Adrenal gland (tissue), 12 donors: Measurements from ENCODE around the gene LURAP1L. TPM values are rescaled to one million over a fixed set of nuclear protein-coding genes. Genes with fewer than 3 reads are reported as not detected.

Experiments used
- DNase-seq, 7 donors: peaks; one replicate each; pipeline ENCODE4 v3.0.0-alpha.2; 2019 to 2020
- H3K27ac ChIP-seq, 5 donors: fragments of 200-600 bp; sonication (generic) in 4 of 5; 1 replicate in 3 of 5; 2 replicates in 2 of 5; pipeline versions ENCODE4 v1.5.1 to v1.8.0; 2016 to 2020; ENCODE audit warnings: mild to moderate bottlenecking in 1 of 5
- H3K27me3 ChIP-seq: fragments of 200-600 bp; 2 replicates; pipeline ENCODE4 v1.8.0; 2021
- H3K36me3 ChIP-seq, 2 donors: fragments of 200-600 bp; replicated peaks in 1 of 2; 1 replicate in 1 of 2; 2 replicates in 1 of 2; pipeline versions ENCODE4 v1.5.1 to v1.8.0; 2018 to 2022
- H3K4me1 ChIP-seq, 2 donors: fragments of 200-600 bp; replicated peaks in 1 of 2; 1 replicate in 1 of 2; 2 replicates in 1 of 2; pipeline versions ENCODE4 v1.5.1 to v1.8.0; 2018 to 2021
- H3K4me3 ChIP-seq, 4 donors: fragments of 200-600 bp; sonication (generic) in 3 of 4; one replicate each; pipeline ENCODE4 v1.5.1; 2016 to 2018
- H3K9me3 ChIP-seq, 3 donors: fragments of 200-600 bp; sonication (generic) in 1 of 3; replicated peaks in 1 of 3; 1 replicate in 2 of 3; 2 replicates in 1 of 3; pipeline versions ENCODE4 v1.5.1 to v1.8.0; 2016 to 2021
- CTCF ChIP-seq, 6 experiments: fragments of 450-650 bp in 4 of 6; fragments of 200-600 bp in 2 of 6; sonication (generic) in 1 of 6; IDR thresholded peaks; 1 replicate in 5 of 6; 2 replicates in 1 of 6; pipeline versions ENCODE4 v1.5.1 to v1.8.0; 2016 to 2021; ENCODE audit warnings: antibody characterized with exemption in 6 of 6, mild to moderate bottlenecking in 2 of 6, moderate library complexity in 1 of 6
- POLR2A ChIP-seq, 2 donors: fragments of 450-650 bp; IDR thresholded peaks; one replicate each; pipeline ENCODE4 v1.6.1; 2017; ENCODE audit warnings: antibody characterized with exemption in 2 of 2, mild to moderate bottlenecking in 2 of 2, moderate library complexity in 1 of 2
- WGBS, 4 donors: extraction: QIAGEN DNeasy Blood & Tissue Kit in 2 of 4; methylation state at CpG; one replicate each; pipeline versions ENCODE4 v1.1.5 to v1.1.7; 2013 to 2017; 5-methylcytosine and 5-hydroxymethylcytosine counted together
- intact Hi-C, 2 donors: fragments of 100-400 bp; cut with DNase I; formaldehyde crosslinking; loops; one replicate each; pipeline versions ENCODE4 v1.14.1 to v1.15.0; 2022 to 2023
- polyA plus RNA-seq, 3 donors: library from polyadenylated mRNA; stranded (reverse); fragments of 200-250 nt in 2 of 3; fragments of 350-450 nt in 1 of 3; fragmentation: Illumina TruSeq in 1 of 3; extraction: RNeasy Lipid Tissue Mini Kit (QIAGEN cat#74804) in 1 of 3; gene quantifications; one replicate each; pipeline ENCODE4 v1.2.3, GENCODE V29; 2013 to 2014
- total RNA-seq, 9 donors: library from RNA; depleted of rRNA in 4 of 9; stranded (reverse); fragments of >200 nt in 4 of 9; fragments of 120-200 nt in 1 of 9; fragmentation: NEBNext Ultra II Directional in 1 of 9; extraction: Animal tissue kit (Norgen Biotek cat#: 25700) in 1 of 9; gene quantifications; one replicate each; pipeline versions ENCODE4 v1.1.0 to v1.2.4, GENCODE V29; 2013 to 2023
- donor health status: healthy with polysubstance abuse.
- donor health status: Bipolar disorder and iron deficiency.
- donor health status: DM: yes; HTN: yes; CAD: no.
- donor health status: DM: no; HTN: no; CAD: no.
- donor health status: DM: no; HTN: no; CAD: no.
- donor health status: DM: yes; HTN: yes; CAD: no.

LURAP1L gene
- total and polyA plus RNA-seq, 12 donors: 5.3 to 29.0 (median 10.3) TPM

- Histone ChIP-seq H3K9me3 (no peaks in the 10 kb centered on the region), H3K4me1 (peaks cover 7 to 25% of the 10 kb centered on the region in 2 donors), H3K4me3 (no peak overlapping the region), H3K27me3 (no peaks in the 10 kb centered on the region), H3K36me3 (no peaks in the 10 kb centered on the region), H3K27ac (peak overlapping the region in 1 of 5 donors; percentile 6)
- DNase-seq: no peak
- no peak for TF ChIP-seq CTCF (IDR thresholded peaks at IDR 0.05)
- no peak for TF ChIP-seq POLR2A (IDR thresholded peaks at IDR 0.05)
- WGBS, 4 donors: 84 to 93% (median 89%) methylated on average over 2 of the region's 2 CpGs
- intact Hi-C loops: no loop called here
Measured at GRCh38 chr9:12809720-12810119, 34.9 kb downstream of the LURAP1L start.

- no peak for DNase-seq
- intact Hi-C loops: no loop called here
- no peak overlapping the region for H3K4me3 ChIP-seq
- TF ChIP-seq POLR2A (IDR thresholded peaks at IDR 0.05) (no peak), CTCF (IDR thresholded peaks at IDR 0.05) (no peak)
- no peaks in the 10 kb centered on the region for H3K9me3 ChIP-seq
- 91 to 96% (median 92%) methylated on average over 3 of the region's 3 CpGs for WGBS, 4 donors
- no peaks in the 10 kb centered on the region for H3K27me3 ChIP-seq
- H3K36me3 ChIP-seq: no peaks in the 10 kb centered on the region
- H3K4me1 ChIP-seq: peaks cover 7 to 32% of the 10 kb centered on the region in 2 donors
- H3K27ac ChIP-seq: no peak overlapping the region
Measured at GRCh38 chr9:12811935-12812334, 37.1 kb downstream of the LURAP1L start.

- Histone ChIP-seq H3K27ac (peak overlapping the region in 2 of 5 donors; percentile 45 to 85), H3K27me3 (no peaks in the 10 kb centered on the region), H3K4me3 (no peak overlapping the region), H3K36me3 (no peaks in the 10 kb centered on the region), H3K9me3 (no peaks in the 10 kb centered on the region), H3K4me1 (peaks cover 7 to 32% of the 10 kb centered on the region in 2 donors)
- intact Hi-C loops: no loop called here
- DNase-seq: no peak
- no peak for TF ChIP-seq CTCF (IDR thresholded peaks at IDR 0.05)
- no peak for TF ChIP-seq POLR2A (IDR thresholded peaks at IDR 0.05)
- WGBS, 4 donors: 0 to 53% (median 36%) methylated on average over 1 of the region's 1 CpG
Measured at GRCh38 chr9:12812710-12813109, 37.9 kb downstream of the LURAP1L start.

- 84 to 98% (median 90%) methylated on average over 1 of the region's 1 CpG for WGBS, 4 donors
- Histone ChIP-seq H3K4me3 (no peak overlapping the region), H3K9me3 (no peaks in the 10 kb centered on the region), H3K27ac (peak overlapping the region in 4 of 5 donors; percentile 45 to 90 (median 78)), H3K27me3 (no peaks in the 10 kb centered on the region), H3K36me3 (no peaks in the 10 kb centered on the region), H3K4me1 (peaks cover 7 to 38% of the 10 kb centered on the region in 2 donors)
- DNase-seq: no peak
- TF ChIP-seq CTCF (IDR thresholded peaks at IDR 0.05): no peak
- TF ChIP-seq POLR2A (IDR thresholded peaks at IDR 0.05): no peak
- intact Hi-C loops: no loop called here
Measured at GRCh38 chr9:12813533-12813932, 38.7 kb downstream of the LURAP1L start.
